RKO (cell line): ENCODE measurements around the gene TTC22.
"Not testable (repeated sequence)": the region's sequence is repeated elsewhere in the genome, so short reads cannot be mapped to it uniquely, and the experiment has no call there.

Experiments
- DNase-seq: peaks from one replicate; pipeline ENCODE4 v3.0.0-alpha.2; 2016; ENCODE audit warnings: low spot score

Gene TTC22

GRCh38 chr1:54786778-54787177, 14.3 kb downstream of the TTC22 start:
- no peak for DNase-seq

GRCh38 chr1:54784066-54784465, 17.1 kb downstream of the TTC22 start:
- DNase-seq = no peak

- DNase-seq = no peak
Measured at GRCh38 chr1:54782588-54782987, 18.5 kb downstream of the TTC22 start.

GRCh38 chr1:54782156-54782555, 19.0 kb downstream of the TTC22 start:
- no peak for DNase-seq

GRCh38 chr1:54781023-54781723, 19.9 kb downstream of the TTC22 start:
- no peak for DNase-seq

- no peak for DNase-seq
Measured at GRCh38 chr1:54777431-54777830, 23.7 kb downstream of the TTC22 start.

- DNase-seq = no peak
Measured at GRCh38 chr1:54777011-54777410, 24.1 kb downstream of the TTC22 start.

- not testable (repeated sequence) for DNase-seq
Measured at GRCh38 chr1:54775828-54776721, 25.0 kb downstream of the TTC22 start.

- no peak for DNase-seq
Measured at GRCh38 chr1:54774820-54775498, 26.2 kb downstream of the TTC22 start.

GRCh38 chr1:54772951-54773350, 28.2 kb downstream of the TTC22 start:
- DNase-seq = no peak

GRCh38 chr1:54768093-54768492, 33.0 kb downstream of the TTC22 start:
- no peak for DNase-seq

- DNase-seq = no peak
Measured at GRCh38 chr1:54767526-54767925, 33.6 kb downstream of the TTC22 start.

GRCh38 chr1:54766726-54767125, 34.4 kb downstream of the TTC22 start:
- no peak for DNase-seq

GRCh38 chr1:54764922-54765561, 36.1 kb downstream of the TTC22 start:
- no peak for DNase-seq

GRCh38 chr1:54764133-54764921, 36.8 kb downstream of the TTC22 start, which contains the start of gene PARS2:
PARS2 (minus strand) TSS chr1:54764523; CDS start chr1:54759161, 5,362 bp downstream.
- DNase-seq = peak; percentile 100

- DNase-seq = no peak
Measured at GRCh38 chr1:54763816-54764132, 37.3 kb downstream of the TTC22 start.

GRCh38 chr1:54758678-54759348, 42.3 kb downstream of the TTC22 start:
- no peak for DNase-seq

- DNase-seq = no peak
Measured at GRCh38 chr1:54757833-54758232, 43.3 kb downstream of the TTC22 start.

GRCh38 chr1:54754486-54755285, 46.4 kb downstream of the TTC22 start:
- no peak for DNase-seq

GRCh38 chr1:54754045-54754444, 47.1 kb downstream of the TTC22 start:
- no peak for DNase-seq
